Right renal cortex interstitium (tissue), 3 donors: ENCODE data around the gene SLC2A4RG. TPM values are rescaled to one million over a fixed set of nuclear protein-coding genes. Genes with fewer than 3 reads are reported as not detected.

Source experiments
- DNase-seq, 3 donors: peaks; one replicate each; pipeline ENCODE4 v3.0.0-alpha.2; 2013; ENCODE audit warnings: low read depth in 3 of 3, low spot score in 2 of 3
- polyA plus RNA-seq, 3 donors: library from polyadenylated mRNA; unstranded; fragments of 120-200 nt; gene quantifications; one replicate each; pipeline ENCODE4 v1.2.1, GENCODE V29; 2013; ENCODE audit not compliant: insufficient read length in 3 of 3

SLC2A4RG gene
- polyA plus RNA-seq, 3 donors = 57.9 to 66.1 (median 60.9) TPM

DNA sequence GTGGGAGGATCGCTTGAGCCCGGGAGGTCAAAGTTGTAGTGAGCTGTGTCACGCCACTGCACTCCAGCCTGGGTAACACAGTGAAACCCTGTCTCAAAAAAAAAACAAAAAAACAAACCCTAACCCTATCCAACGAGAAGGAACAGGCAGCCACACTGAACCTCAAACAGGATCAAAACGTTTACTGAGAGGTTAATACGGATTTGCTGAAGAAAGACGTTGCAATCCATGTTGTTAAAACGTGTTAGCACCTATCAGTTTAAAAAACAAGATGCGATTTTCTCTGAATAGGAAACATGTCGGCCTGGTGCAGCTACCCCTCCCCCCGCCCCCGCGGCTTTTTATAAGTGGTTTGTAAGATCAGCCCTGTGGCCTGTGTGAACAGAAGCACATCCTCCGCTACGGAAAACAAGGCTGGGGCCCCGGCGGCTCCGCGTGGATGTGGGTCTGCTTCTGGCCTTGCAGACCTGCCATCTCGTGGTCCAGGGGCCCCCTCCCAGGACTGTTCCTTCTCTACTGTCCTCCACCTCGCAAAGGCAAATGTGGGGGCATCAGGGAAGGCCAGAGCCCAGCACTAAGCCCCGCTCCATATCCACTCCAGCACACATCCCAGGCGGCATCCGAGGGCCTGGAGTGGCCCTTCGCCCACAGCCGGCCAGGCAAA lies 11.4 kb downstream of the SLC2A4RG start:
- DNase-seq = no peak

DNA sequence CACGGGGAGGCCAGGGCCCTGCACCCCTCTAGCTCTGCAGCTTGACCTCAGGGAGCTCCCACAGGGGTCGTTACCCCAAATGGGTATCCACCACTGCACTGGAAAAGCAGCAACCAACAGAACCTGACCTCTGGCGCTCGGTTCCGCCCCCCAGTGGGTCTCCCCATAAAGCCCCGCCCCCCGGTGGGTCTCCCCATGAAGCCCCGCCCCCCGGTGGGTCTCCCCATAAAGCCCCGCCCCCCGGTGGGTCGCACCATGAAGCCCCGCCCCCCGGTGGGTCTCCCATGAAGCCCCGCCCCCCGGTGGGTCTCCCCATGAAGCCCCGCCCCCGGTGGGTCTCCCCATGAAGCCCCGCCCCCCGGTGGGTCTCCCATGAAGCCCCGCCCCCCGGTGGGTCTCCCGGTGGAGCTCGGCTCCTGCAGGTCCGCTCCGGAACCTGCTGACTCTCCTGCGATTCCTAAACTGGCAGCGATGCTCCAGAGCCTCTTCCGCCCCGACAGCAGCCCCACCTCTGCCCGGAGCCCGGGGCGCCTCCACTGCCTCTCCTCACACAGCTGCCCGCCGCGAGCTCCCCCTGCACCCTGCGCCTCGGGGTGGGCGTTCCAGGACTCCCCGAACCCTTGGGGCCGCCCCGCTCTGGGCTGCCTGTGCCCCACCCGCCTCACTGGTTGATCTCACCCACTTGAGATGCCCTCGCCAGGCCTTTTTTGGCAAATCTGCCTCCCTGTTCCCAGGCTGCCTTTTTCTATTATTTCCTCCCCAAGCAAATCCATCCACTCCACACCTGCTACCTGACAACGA lies 12.1 kb downstream of the SLC2A4RG start:
- DNase-seq = no peak

DNA sequence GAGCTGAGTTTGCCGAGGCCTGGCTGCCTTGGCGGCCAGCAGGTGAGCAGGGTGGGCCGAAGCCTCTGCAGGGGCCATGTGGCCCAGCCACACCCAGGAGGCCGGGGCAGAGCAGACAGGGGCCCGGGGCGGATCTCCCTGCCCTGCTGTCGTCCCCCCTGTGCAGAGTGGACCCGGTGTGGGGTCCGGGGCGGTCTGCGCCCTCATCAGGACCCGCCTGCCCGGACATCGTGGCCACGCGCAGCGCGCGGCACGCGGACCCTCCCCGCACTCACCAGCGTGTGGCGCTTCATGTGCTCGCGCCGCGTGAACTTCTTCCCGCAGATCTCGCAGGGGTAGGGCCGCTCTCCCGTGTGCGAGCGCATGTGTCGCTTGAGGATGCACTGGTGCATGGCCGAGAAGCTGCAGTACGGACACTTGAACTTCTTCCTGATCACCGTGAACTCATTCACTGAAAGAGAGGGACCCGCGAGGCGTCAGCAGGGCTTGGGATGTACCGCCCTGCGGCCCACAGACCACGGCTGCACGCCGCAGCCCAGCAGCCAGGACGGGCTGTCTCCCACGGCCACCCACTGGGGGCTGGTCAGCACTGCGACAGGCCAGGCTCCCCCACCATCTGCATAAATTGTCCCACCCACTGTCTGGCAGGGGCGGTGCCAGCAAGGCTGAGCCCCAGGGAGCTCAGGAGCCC lies 13.0 kb downstream of the SLC2A4RG start:
- no peak for DNase-seq

DNA sequence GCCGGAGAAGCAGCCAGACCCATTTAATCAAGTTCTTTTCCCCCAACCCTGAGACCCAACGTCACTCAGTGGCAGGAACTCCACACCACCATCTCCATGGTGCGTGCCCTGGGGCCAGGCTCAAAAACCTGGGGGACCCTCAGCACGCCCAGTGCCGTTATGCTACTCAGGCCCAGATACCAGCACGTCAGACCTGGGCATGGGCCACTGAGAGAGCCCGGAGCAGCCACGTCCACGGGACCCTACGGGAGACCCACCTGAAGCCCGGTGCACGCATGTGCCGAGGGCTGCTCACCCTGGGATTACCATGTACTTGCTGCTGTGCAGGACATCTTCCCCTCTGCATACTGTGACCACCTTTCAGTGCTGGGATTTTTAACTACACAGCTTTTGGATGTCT lies 13.8 kb downstream of the SLC2A4RG start:
- DNase-seq = no peak

DNA sequence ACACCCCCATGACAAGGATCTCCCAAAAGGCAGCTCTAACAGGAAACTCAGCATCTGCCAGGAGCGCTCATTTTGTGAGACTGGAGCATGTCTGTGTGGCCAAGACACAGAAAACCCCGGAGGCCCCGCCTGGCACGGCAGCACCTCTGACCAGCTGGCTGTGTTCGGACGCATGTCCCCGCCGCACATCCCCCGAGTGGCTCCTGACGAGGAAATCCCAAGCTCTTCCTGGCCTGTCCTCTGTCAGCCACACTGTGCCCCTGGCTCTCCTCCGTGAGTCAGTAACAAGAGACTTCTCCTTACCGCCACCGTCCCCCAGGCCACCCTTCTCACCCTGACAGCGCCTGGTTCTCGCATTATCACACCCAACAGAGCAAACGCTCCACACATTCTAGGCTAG lies 14.4 kb downstream of the SLC2A4RG start:
- no peak for DNase-seq

DNA sequence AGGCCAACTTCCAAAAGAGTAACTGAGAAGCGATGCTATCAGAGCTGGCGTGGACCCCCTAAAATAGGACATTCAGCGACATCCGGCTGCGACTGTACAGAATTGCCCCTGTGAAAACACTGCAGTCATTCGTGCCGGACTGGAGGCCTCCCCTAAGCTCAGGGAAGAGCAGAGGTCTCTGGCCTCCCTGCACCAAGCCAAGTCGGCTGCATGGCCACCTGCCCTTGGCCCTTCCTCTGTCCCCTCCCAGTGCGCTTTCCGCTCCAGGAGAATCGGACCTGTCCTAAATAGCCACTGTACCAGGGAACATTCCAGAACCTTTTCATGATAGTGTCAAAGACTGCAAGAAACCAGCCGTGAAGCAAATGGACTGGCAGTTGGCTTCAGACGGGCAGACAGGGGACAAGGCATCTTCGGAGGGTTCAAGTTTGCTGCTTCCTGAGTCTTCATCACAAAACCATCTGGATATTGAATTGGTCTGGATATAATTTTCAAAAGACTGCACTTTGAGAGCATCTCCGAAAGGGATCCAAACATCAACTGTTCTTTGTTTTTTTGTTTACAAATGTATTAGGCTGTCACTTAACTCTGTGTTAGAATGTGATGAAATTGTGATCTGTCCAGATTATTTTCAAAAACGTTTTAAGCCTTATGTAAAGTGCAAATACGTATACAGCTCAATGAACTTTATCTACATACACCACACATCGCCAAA lies 16.5 kb downstream of the SLC2A4RG start:
- no peak for DNase-seq

DNA sequence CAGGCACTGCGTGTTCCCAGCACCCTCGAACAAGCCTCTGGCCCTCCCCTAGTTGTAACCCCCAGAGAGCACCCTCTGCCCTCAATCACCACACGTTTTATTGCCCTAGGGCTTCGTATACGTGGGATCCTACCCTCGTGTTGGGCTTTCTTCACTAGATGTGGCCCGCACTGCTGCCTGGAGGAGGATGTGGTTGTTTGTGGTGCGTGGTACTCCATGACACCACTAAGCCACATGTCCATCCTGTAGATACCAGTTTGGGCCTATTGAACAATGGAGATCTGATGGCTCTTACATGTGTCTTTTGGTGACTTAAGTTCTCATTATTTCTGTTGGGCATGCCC lies 17.0 kb downstream of the SLC2A4RG start:
- DNase-seq = no peak

DNA sequence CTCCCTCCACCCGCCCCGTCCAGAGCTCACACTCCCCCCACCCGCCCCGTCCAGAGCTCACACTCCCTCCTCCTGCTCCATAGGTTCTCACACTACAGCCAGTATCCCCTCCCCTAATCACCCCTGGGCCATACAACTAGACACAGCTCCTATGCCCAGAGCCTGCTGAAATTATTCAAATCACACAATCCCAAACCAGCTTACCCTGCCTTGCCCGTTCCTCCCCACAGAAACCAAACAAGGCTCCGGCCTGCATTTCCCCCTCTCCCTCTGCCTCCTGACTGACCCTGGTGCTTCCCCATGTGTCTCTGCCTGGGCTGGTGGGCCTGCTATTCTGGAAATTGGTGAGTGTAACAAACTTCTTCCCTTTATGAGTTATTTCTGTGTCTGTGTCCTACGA lies 18.6 kb downstream of the SLC2A4RG start:
- DNase-seq = no peak

DNA sequence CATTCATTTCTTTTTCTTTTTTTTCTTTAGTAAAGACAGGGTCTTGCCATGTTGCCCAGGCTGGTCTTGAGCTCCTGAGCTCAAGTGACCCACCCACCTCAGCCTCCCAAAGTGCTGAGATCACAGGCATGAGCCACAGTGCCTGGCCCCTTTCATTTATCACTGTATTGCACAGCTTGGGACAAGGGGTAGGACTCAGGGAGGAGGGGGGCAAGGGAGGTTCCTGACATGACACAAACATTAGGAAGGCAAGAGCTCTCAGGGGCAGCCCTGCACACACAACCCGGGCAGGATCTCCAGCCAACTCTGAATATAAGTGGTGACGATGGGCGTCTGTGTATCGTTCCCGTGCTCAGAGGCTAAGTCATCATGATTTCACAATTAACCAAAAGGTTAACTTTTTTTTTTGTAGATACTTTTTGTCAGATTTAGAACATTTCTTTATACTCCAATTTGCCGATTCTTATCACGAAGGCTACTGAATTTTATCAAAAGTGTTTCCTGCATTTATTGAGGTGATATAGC lies 19.9 kb downstream of the SLC2A4RG start:
- DNase-seq = no peak

DNA sequence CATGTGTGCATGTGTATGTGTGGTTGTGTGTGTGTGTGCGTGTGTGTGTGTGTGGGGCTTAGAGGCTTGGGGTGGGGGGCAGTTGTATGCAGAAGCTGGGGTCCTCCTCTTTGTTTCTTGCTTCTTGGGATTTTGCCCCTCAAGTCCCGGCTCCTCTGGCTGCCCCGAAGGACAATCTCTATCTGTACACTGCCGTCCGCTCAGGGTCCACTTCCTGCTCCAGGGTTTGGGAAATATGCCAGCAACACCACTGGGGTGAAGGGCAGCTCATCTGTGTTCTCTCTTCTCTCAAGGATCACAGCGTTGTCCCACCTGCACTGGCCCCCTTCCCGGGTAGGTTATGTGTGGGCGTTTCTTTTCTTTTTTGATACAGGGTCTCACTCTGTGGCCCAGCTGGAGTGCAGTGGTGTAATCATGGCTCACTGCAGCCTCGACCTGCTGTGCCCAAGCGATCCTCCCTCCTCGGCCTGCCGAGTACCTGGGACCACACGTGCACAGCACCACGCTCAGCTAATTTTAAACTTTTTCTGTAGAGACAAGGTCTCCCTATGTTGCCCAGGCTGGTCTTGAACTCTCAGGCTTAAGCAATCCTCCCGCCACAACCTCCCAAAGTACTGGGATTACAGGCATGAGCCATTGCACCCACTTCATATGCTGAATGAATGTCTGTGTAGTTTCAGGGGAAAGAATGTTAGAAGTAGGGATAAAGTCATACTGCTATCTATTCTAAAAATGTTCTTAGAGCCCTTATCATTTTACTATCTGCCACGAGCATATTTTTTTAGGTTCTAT lies 25.7 kb downstream of the SLC2A4RG start:
- DNase-seq = no peak

DNA sequence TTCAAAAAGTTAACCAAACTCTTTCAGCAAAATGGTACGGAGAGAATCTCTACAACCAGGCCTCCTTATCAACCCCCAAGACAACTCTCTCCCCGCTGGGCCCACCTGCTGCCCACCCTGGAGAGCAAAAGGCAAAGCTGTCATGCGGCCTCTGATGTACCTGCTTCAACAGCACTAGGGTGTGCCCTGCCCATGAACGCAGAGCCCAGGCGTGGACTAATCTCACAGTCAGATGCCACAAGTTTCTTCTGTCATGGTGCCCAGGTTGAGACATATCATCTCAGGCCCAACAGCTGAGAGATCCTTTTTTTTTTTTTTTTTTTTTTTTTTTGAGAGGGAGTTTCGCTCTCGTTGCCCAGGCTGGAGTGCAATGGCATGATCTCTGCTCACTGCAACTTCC lies 26.3 kb downstream of the SLC2A4RG start:
- no peak for DNase-seq

DNA sequence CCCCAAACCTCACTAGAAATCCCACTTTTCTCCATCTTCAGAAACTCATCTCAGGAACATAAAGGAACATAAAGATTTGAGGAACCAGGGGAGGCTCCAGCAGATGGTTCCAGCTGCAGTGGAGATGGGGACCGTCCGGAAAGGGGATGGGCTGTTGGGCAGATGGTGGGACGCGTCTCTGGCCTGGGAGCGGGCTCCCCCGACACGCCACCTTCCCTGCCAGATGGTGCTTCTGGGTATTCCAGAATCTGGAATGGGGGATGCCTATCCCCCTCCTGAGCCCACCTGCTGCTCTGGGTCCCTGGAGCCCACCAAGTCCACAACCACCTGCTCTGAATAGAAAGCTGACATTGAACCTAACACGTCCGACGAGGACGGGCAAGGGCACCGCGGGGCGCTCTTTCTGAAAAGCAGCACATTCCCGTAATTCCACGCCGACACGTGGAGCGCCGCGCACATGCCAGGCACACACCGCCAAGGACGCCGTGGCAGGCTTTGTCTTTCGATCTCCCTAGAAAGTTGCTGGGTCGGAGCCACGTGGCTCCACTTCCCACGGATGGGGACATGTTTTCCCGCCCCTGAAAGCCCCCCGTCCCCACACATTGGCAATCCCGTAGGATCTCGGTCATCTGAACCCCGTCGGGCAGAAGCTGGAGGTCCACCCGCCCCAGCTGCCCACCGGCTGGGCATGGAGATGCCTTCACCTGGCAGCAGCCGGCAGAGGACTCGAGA lies 27.3 kb downstream of the SLC2A4RG start:
- no peak for DNase-seq

DNA sequence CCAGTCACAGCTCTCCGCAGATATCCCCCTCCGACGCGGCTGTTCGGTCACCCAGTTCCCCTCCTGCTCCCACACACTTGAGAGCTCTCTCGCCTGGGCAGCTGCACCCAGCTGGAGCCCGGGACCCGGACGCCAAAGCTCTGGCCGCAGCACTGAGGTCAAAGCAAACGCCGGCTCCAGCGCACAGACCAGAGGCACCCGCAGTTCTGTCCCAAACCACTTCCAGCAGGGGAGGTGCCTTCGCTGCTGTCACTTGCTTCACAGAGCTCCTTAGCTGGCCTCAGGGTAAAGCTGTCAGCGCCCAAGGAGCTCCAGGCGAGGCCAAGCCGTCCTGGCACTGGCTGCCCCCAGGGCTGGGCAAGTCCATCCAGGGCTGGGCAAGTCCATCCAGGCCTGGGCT lies 27.9 kb downstream of the SLC2A4RG start:
- no peak for DNase-seq

DNA sequence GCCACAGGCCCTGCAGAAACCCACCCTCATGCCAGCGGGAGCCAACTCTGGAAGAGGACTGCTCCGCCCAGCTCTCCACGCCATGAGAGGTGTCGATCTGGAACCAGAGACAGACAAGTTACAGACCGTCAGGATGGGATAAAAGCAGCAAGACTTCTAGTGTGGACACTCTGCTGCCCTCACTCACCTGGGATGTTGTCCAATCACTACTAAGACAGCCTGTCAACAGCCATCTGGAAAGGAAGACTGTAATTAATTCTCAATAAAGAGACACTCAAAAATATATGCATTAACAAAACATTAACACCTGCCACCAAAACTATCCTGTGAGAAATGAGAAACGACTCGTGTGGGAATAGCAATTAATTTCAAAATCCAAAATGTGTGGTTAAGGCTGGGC lies 28.3 kb downstream of the SLC2A4RG start:
- DNase-seq = no peak

DNA sequence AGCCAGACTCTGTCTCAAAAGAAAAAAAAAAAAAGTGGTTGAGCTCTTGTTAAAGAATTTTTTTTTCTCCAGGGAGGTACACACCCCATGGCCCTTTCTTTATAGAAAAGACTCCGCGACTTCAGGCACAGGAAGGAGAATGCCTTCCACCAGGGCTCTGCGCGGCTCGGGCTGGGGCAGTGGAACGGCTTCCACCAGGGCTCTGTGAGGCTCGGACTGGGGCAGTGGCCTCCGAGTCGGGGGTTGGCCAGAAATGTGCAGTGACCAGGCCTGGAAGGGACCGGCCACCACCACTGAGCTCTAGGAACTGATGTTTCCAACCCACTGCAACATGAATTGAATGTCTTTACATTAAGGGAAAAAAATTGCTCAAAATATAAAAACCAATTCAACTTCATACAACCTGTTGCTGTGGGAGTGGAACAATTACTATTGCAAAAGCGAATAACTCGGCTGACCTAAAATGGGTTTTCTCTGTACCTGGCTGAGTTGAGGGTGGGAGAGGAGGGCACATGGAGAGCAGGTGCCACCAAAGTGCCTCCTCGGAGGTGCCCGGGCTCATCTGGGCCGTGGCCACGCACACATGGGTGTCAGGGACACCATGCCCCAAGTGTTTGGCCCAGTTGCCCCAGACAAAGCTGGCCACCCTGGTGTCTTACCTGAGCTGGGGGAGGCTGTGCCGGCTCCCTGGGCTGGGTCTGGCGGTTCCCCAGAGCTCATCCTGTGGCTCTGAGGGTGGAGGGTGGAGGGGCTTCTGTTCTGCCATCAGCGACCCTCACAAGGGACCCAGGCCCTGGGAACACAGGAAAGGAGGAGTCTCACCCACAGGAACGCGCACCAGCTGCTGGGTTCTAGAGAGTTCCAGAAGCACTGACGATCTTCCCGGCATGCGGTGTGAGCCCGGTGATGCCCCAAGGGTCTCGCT lies 29.3 kb downstream of the SLC2A4RG start:
- no peak for DNase-seq

DNA sequence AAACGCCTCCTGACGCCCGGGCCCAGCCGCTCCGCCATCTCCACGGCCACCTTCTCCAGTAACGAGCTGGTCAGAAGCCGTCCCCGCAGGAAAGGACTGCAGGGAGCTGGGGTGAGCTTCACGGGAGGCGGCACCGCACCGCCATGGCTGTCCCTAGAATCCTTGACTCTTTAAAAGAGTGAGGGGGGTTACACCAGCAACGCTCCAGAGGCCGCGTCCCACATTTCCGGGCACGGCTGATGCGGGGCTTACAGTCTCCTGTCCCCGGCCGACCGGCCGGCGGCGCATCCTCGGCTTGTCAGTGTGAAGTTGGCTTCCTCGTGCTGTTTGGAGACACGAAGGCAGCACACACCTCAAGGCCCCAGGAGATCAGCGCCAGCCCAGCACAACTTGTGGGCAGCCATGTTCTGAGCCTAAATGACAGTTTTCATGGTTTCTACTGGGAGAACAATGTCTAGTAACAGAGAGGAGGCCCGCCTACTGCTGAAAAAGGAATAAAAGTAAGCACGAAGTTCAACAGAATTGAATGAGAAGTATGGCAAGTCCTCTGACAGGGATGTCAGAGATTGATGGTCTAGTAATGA lies 30.4 kb downstream of the SLC2A4RG start:
- DNase-seq = no peak

DNA sequence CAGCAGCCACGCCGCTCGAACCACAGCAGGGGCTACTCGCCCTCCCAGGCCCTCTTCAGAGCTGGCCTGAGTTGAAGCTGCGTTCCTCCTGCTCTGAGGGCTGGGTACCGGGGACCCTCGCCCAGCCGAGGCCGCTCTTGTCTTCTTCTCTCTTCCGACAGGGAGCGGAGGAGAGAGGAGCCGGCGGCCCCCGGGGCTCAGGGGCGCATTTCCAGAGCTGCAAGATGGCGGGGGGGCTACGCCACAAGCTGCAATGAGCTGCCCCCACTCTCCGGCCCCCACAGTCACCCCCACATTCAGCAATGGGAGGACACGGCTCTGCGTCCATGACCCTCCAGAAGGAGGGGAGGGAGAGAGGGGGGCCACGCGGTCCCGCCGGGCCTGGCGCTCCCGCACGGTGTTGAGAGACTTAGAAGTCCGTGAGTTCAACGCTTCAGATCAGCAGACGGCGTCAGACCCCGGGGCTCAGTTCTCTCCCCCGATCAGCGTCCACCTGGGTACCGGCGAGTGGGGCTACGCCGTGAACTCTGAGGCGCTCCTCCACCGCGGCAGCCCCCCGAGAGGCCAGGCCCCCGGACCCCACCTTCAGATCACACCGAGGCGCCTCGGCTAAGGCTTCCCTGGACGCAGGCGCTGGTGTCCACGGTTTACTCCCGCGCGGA lies 31.6 kb downstream of the SLC2A4RG start:
- DNase-seq = no peak
